ENCODE results near the gene RAPGEF6. TPM values are rescaled to one million over a fixed set of nuclear protein-coding genes. Genes with fewer than 3 reads are reported as not detected.
A peak's percentile ranks its signal among the peaks of the same experiment; 100 is the strongest.

Gene RAPGEF6
- total RNA-seq, 4 donors from 2014 or later: 16.7 to 104 (median 22.6) TPM

DNA sequence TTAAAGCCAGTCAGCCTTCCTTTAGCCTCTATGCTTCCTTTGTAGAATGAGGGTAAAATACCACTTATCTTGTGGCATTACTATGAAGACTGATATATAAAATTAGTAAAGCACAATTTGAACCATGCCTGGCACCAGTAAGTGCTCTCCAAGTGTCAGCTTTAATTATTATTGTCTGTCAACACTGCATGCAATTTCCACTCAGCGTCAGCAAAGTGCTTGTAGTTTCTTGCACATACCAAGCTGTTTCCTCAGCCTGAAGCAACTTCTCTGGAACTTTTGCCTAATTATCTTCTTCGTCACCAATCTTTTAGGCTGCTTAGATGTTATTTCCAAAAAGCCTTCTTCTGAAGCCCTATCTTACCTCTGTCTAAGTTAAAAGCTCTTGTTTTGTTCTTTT, 193.8 kb downstream of the RAPGEF6 start:
- peaks cover 0 to 71% (median 0%) of the 10 kb centered on the region in 3 donors for H3K36me3 ChIP-seq
- no peak overlapping the region for H3K4me3 ChIP-seq
- no peaks in the 10 kb centered on the region for H3K9me3 ChIP-seq
- no peaks in the 10 kb centered on the region for H3K27me3 ChIP-seq
- H3K4me1 ChIP-seq: no peaks in the 10 kb centered on the region
- DNase-seq: no peak
- H3K27ac ChIP-seq: no peak overlapping the region
- TF ChIP-seq POLR2A (IDR thresholded peaks at IDR 0.05): no peak
- TF ChIP-seq, protein P1, sequence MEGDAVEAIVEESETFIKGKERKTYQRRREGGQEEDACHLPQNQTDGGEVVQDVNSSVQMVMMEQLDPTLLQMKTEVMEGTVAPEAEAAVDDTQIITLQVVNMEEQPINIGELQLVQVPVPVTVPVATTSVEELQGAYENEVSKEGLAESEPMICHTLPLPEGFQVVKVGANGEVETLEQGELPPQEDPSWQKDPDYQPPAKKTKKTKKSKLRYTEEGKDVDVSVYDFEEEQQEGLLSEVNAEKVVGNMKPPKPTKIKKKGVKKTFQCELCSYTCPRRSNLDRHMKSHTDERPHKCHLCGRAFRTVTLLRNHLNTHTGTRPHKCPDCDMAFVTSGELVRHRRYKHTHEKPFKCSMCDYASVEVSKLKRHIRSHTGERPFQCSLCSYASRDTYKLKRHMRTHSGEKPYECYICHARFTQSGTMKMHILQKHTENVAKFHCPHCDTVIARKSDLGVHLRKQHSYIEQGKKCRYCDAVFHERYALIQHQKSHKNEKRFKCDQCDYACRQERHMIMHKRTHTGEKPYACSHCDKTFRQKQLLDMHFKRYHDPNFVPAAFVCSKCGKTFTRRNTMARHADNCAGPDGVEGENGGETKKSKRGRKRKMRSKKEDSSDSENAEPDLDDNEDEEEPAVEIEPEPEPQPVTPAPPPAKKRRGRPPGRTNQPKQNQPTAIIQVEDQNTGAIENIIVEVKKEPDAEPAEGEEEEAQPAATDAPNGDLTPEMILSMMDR (IDR thresholded peaks at IDR 0.05): no peak

DNA sequence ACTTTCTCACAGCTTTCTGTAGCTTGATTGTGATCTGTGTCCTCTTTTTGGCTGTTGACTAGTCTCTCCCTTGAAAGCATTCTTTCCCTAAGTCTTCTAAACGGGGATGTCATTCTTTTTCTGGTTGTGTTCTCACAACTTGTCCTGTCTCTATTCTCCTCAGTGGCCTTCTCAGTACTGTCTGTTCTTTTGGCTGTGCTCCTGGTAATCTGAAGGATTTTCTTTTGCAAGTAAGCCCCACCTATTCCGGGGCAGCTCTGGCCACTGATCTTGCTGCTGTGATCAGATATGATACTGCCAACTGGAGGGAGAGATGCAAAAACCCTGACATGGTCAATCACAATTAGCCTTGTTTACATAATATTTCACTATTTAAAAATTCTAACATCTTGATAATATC, 198.9 kb downstream of the RAPGEF6 start:
- no peaks in the 10 kb centered on the region for H3K27me3 ChIP-seq
- TF ChIP-seq POLR2A (IDR thresholded peaks at IDR 0.05): no peak
- TF ChIP-seq, protein P1 (IDR thresholded peaks at IDR 0.05): no peak
- no peaks in the 10 kb centered on the region for H3K9me3 ChIP-seq
- H3K27ac ChIP-seq: peak overlapping the region in 1 of 4 donors; percentile 15
- peaks cover 0 to 4% (median 0%) of the 10 kb centered on the region in 4 donors for H3K4me1 ChIP-seq
- H3K4me3 ChIP-seq: no peak overlapping the region
- peaks cover 0 to 70% (median 0%) of the 10 kb centered on the region in 3 donors for H3K36me3 ChIP-seq
- no peak for DNase-seq

DNA sequence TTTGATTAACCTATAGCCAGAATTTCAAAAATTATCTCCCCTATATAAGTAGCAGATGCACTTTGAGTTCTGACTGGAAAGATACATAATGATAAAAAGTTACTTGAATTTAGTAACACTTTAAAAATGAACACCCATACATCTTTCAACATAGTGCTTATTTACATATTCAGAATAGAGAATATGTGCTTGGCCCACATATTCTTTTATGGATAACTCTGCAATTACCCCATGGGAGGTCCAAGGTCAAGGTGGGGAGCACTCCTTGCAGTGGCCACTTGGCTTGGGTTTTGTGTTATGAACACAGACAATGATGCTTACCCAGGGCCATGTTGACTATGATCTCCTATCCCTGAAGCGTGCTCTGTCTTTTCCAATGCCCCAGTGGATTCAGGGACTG, 201.9 kb downstream of the RAPGEF6 start:
- Histone ChIP-seq H3K4me3 (no peak overlapping the region), H3K27me3 (no peaks in the 10 kb centered on the region), H3K27ac (no peak overlapping the region), H3K4me1 (peaks cover 0 to 4% (median 0%) of the 10 kb centered on the region in 4 donors), H3K9me3 (no peaks in the 10 kb centered on the region), H3K36me3 (peaks cover 0 to 53% (median 0%) of the 10 kb centered on the region in 3 donors)
- no peak for DNase-seq
- no peak for TF ChIP-seq POLR2A (IDR thresholded peaks at IDR 0.05)
- TF ChIP-seq, protein P1 (IDR thresholded peaks at IDR 0.05): no peak

DNA sequence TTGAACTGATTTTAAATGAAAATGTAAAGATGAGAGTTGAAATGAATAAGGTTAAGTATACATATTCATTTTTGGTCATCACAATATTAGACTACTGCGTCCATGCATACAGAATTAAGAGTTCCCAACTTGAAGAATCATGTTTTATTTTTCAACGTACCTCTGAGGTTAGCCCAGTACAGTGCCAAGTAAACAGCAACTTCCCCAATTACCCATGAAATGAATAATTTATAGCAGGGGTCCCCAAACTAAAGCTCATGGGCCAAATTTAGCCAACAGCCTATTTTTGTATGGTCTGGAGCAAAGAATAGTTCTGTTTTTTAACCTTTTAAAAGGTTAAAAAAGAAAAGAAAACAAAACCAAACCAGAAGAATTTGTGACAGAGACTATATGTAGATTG, 203.2 kb downstream of the RAPGEF6 start:
- Histone ChIP-seq H3K9me3 (no peaks in the 10 kb centered on the region), H3K36me3 (peaks cover 0 to 46% (median 0%) of the 10 kb centered on the region in 3 donors), H3K4me1 (peaks cover 0 to 4% (median 0%) of the 10 kb centered on the region in 4 donors), H3K4me3 (no peak overlapping the region), H3K27me3 (no peaks in the 10 kb centered on the region), H3K27ac (no peak overlapping the region)
- TF ChIP-seq, protein P1 (IDR thresholded peaks at IDR 0.05): no peak
- TF ChIP-seq POLR2A (IDR thresholded peaks at IDR 0.05): no peak
- DNase-seq: no peak

DNA sequence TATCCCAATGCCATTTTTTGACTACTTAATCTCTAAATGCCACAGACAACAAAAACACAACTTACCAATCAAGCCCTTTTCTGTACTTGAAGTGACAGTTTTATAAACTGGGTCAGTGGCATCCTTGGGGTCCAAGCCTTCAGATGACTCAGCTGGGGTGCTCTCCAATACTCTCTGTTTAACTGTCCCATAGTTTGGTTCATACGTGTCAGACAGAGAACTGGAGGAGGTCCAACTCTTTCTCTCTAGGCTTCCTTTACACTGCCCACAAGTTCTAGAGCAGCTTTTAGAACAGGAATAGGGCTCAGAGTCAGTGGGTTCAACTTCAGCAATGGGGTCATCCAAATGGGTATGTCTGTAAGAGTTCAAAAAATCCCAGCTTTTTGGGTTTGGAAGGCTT, 204.2 kb downstream of the RAPGEF6 start:
- TF ChIP-seq, protein P1 (IDR thresholded peaks at IDR 0.05): no peak
- TF ChIP-seq POLR2A (IDR thresholded peaks at IDR 0.05): no peak
- Histone ChIP-seq H3K27me3 (no peaks in the 10 kb centered on the region), H3K27ac (no peak overlapping the region), H3K9me3 (no peaks in the 10 kb centered on the region), H3K36me3 (peaks cover 0 to 47% (median 0%) of the 10 kb centered on the region in 3 donors), H3K4me3 (no peak overlapping the region), H3K4me1 (peaks cover 0 to 2% (median 0%) of the 10 kb centered on the region in 4 donors)
- DNase-seq: no peak

DNA sequence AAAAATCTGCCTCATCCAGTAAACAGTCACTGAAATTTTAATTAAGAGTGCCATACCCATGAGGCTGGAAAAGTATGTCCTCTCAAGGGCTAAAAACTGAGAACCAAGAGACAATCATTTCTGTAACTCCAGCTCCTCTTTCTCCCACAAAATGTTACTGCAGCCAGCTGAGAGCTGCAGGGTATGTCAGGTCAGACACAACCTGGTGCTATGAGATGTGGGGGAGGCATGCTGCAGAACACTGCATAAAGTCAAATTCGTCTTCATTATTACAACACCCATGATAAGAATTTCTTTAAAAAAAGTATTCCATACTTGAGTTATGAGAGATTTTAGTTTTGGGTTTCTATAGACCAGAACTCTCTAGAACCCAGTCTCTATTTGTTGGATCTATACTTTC, 209.0 kb downstream of the RAPGEF6 start:
- H3K4me3 ChIP-seq: no peak overlapping the region
- no peak for DNase-seq
- H3K9me3 ChIP-seq: no peaks in the 10 kb centered on the region
- no peak for TF ChIP-seq POLR2A (IDR thresholded peaks at IDR 0.05)
- TF ChIP-seq, protein P1 (IDR thresholded peaks at IDR 0.05): no peak
- H3K36me3 ChIP-seq: peaks cover 0 to 21% (median 0%) of the 10 kb centered on the region in 3 donors
- no peaks in the 10 kb centered on the region for H3K27me3 ChIP-seq
- no peaks in the 10 kb centered on the region for H3K4me1 ChIP-seq
- H3K27ac ChIP-seq: no peak overlapping the region
